HG03135 (cell line): ENCODE results near the gene CCDC28B.

Experiments used
- ATAC-seq: cut with Tn5 transposase; IDR thresholded peaks from one replicate; pipeline ENCODE4 v1.9.1; 2021; ENCODE audit warnings: mild to moderate bottlenecking, moderate library complexity; ENCODE audit not compliant: unreplicated experiment

Gene CCDC28B

DNA sequence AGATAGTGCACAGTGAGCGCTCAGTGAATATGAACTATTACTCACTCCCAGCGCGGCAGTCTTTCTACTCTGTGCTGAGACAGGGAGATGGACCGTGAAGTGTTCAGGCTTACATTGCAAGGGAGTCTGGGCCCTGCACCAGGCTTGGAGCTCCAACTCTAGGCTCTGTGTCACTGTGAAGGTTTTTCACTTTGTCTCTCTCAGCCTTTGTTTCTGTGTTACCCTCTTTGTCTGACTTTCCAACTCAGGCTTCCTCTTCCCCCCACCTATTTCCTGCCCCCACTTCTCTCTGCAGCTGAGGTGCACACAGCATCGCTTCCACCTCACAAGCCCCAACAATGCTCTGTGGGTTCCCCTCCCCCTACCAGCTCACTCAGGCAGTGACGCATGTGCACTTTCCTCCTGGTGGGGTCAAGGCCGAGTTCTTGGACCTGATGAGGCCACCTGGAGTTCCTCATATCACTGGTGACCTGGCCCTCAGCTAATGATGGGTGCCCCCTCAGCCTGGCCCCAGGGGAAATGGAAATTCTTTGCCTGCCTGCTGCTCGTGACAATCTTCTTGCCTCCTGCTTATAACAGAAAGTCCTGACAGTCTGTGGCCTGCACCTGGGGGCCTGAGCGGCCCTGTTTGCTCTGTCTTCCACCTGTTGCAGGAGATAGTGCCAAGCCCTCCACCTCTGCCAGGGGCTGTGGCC, 49.6 kb downstream of the CCDC28B start:
- ATAC-seq: peak; percentile 62

DNA sequence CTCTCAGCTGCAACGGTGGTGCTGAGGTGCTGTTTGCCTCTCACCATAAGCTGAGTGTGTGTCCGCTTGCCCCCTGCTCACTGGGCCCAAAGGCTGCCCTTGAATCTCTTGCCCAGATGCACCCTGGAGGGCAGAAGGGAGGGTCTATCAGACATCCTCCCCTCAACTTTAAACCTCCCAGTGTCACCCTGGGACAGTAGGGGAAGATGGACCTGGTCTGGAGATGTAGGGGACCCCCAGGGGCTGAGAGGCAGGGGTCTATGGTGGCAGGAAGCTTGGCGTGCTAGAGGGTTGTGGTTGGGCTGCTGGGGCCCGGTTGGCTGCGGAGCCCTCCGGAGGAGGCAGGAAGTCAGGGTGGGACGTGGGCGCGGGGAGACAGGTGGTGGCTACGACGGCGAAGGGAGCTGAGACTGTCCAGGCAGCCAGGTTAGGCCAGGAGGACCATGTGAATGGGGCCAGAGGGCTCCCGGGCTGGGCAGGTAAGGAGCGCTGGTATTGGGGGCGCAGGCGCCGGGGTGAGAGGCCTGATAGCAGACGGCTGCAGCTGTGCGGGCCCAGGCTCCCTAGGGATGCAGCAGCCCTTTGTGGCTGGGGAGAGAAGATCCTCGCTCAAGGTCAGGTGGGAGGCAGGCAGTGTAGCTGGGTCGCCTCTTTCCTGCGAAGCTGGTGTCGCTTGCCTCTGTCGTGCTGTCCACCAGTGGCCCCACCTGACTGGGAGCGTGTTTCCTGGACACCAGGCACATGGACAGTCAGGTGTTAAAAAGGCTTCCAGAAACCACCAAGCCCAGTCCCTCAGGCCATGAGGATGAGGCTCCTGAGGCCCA, 50.7 kb downstream of the CCDC28B start, which contains the start of gene LCK:
TSS of gene LCK (plus strand) at position 373 of the 824 bp plus-strand sequence. CDS start 23,065 bp downstream, outside the sequence.
- ATAC-seq: no peak
